HG03159 (cell line): ENCODE measurements around the gene TXN2.
"Not testable (repeated sequence)": the region's sequence is repeated elsewhere in the genome, so short reads cannot be mapped to it uniquely, and the experiment has no call there.

ENCODE experiments used
- ATAC-seq: cut with Tn5 transposase; IDR thresholded peaks from one replicate; pipeline ENCODE4 v1.9.1; 2021; ENCODE audit warnings: mild to moderate bottlenecking, moderate library complexity; ENCODE audit not compliant: unreplicated experiment

The TXN2 gene

GRCh38 chr22:36456464-36456845 is 25.0 kb downstream of the TXN2 start:
- ATAC-seq = no peak

GRCh38 chr22:36455571-36456463 is 25.6 kb downstream of the TXN2 start:
- no peak for ATAC-seq

- peak; percentile 46 for ATAC-seq
Observed at GRCh38 chr22:36454916-36455570, 26.4 kb downstream of the TXN2 start.

- ATAC-seq = no peak
Observed at GRCh38 chr22:36453855-36454378, 27.5 kb downstream of the TXN2 start.

GRCh38 chr22:36452978-36453607 is 28.3 kb downstream of the TXN2 start:
- not testable (repeated sequence) for ATAC-seq

- no peak for ATAC-seq
Observed at GRCh38 chr22:36452250-36452977, 29.0 kb downstream of the TXN2 start.

- not testable (repeated sequence) for ATAC-seq
Observed at GRCh38 chr22:36450923-36451322, 30.5 kb downstream of the TXN2 start.

GRCh38 chr22:36449596-36450175 is 31.8 kb downstream of the TXN2 start:
- no peak for ATAC-seq

- no peak for ATAC-seq
Observed at GRCh38 chr22:36447632-36448031, 33.8 kb downstream of the TXN2 start.

GRCh38 chr22:36445158-36445668 is 36.2 kb downstream of the TXN2 start:
- ATAC-seq = no peak

- ATAC-seq = no peak
Observed at GRCh38 chr22:36443198-36443770, 38.2 kb downstream of the TXN2 start.

- no peak for ATAC-seq
Observed at GRCh38 chr22:36442506-36443197, 38.8 kb downstream of the TXN2 start.

- ATAC-seq = no peak
Observed at GRCh38 chr22:36440429-36441002, 40.9 kb downstream of the TXN2 start.

- no peak for ATAC-seq
Observed at GRCh38 chr22:36439481-36440271, 41.8 kb downstream of the TXN2 start.

GRCh38 chr22:36435516-36436415 is 45.7 kb downstream of the TXN2 start:
- ATAC-seq = no peak

- ATAC-seq = no peak
Observed at GRCh38 chr22:36433318-36434231, 47.9 kb downstream of the TXN2 start.
